Rectal smooth muscle tissue (tissue), 1 donor: Measurements from ENCODE around the gene DNMT1.

Source experiments
- H3K27ac ChIP-seq: one replicate; pipeline ENCODE4 v1.7.0; 2013; ENCODE audit warnings: low read depth, low read length, inconsistent platforms
- H3K27me3 ChIP-seq: one replicate; pipeline ENCODE4 v1.7.0; 2013; ENCODE audit warnings: low read length; ENCODE audit not compliant: control insufficient read depth, insufficient read depth
- H3K36me3 ChIP-seq: one replicate; pipeline ENCODE4 v1.7.0; 2013; ENCODE audit warnings: low read length; ENCODE audit not compliant: control insufficient read depth, insufficient read depth
- H3K4me1 ChIP-seq: one replicate; pipeline ENCODE4 v1.7.0; 2013; ENCODE audit warnings: low read length; ENCODE audit not compliant: control insufficient read depth, insufficient read depth
- H3K4me3 ChIP-seq: one replicate; pipeline ENCODE4 v1.7.0; 2013; ENCODE audit warnings: low read length
- H3K9ac ChIP-seq: one replicate; pipeline ENCODE4 v1.7.0; 2013; ENCODE audit warnings: low read length

The DNMT1 gene

GRCh38 chr19:10132905-10133304, 61.8 kb downstream of the DNMT1 start:
- H3K36me3 ChIP-seq = peaks cover 18% of the 10 kb centered on the region

GRCh38 chr19:10126213-10126639, 68.5 kb downstream of the DNMT1 start:
- Histone ChIP-seq H3K4me3 (no peak overlapping the region), H3K27ac (no peak overlapping the region), H3K4me1 (no peaks in the 10 kb centered on the region), H3K36me3 (no peaks in the 10 kb centered on the region), H3K9ac (no peak overlapping the region), H3K27me3 (no peaks in the 10 kb centered on the region)

More at GRCh38 chr19:10132905-10133304, 61.8 kb downstream of the DNMT1 start:
- Histone ChIP-seq H3K27me3 (no peaks in the 10 kb centered on the region), H3K9ac (no peak overlapping the region), H3K4me1 (no peaks in the 10 kb centered on the region), H3K4me3 (no peak overlapping the region), H3K27ac (no peak overlapping the region)

- Histone ChIP-seq H3K36me3 (no peaks in the 10 kb centered on the region), H3K9ac (no peak overlapping the region), H3K27me3 (no peaks in the 10 kb centered on the region), H3K4me3 (no peak overlapping the region), H3K27ac (no peak overlapping the region), H3K4me1 (no peaks in the 10 kb centered on the region)
Measured at GRCh38 chr19:10124429-10124828, 70.3 kb downstream of the DNMT1 start.

- Histone ChIP-seq H3K36me3 (peaks cover 7% of the 10 kb centered on the region), H3K9ac (no peak overlapping the region), H3K27me3 (no peaks in the 10 kb centered on the region), H3K4me1 (peaks cover 5% of the 10 kb centered on the region), H3K4me3 (no peak overlapping the region), H3K27ac (no peak overlapping the region)
Measured at GRCh38 chr19:10122045-10122444, 72.7 kb downstream of the DNMT1 start.

GRCh38 chr19:10120538-10121189, 74.1 kb downstream of the DNMT1 start:
- H3K4me3 ChIP-seq = no peak overlapping the region
- H3K27ac ChIP-seq = no peak overlapping the region
- peaks cover 5% of the 10 kb centered on the region for H3K4me1 ChIP-seq
- no peaks in the 10 kb centered on the region for H3K27me3 ChIP-seq
- no peak overlapping the region for H3K9ac ChIP-seq
- peaks cover 19% of the 10 kb centered on the region for H3K36me3 ChIP-seq

DNA sequence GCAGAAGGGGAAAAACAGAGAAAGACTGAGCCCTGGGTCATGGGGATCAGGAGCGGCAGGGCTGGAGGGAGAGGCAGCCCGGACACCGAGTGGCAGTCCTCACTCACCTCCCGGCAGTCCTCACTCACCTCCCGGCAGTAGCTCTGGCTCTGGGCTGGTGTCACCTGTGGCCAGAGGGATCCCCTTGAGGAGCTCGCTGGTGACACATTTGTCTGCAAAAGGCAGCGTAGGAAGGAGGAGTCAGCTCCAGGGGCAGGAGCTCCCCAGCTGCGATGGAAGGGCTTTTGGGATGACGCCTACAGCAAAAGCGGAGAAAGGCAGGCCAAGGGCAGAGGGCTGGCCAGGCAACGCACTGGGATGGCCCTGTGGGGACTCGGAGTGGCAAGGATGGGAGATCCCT, 75.8 kb downstream of the DNMT1 start:
- H3K27me3 ChIP-seq = no peaks in the 10 kb centered on the region
- H3K4me3 ChIP-seq = peak overlapping the region; percentile 73
- no peak overlapping the region for H3K27ac ChIP-seq
- peaks cover 5% of the 10 kb centered on the region for H3K4me1 ChIP-seq
- peaks cover 27% of the 10 kb centered on the region for H3K36me3 ChIP-seq
- H3K9ac ChIP-seq = peak overlapping the region; percentile 87

DNA sequence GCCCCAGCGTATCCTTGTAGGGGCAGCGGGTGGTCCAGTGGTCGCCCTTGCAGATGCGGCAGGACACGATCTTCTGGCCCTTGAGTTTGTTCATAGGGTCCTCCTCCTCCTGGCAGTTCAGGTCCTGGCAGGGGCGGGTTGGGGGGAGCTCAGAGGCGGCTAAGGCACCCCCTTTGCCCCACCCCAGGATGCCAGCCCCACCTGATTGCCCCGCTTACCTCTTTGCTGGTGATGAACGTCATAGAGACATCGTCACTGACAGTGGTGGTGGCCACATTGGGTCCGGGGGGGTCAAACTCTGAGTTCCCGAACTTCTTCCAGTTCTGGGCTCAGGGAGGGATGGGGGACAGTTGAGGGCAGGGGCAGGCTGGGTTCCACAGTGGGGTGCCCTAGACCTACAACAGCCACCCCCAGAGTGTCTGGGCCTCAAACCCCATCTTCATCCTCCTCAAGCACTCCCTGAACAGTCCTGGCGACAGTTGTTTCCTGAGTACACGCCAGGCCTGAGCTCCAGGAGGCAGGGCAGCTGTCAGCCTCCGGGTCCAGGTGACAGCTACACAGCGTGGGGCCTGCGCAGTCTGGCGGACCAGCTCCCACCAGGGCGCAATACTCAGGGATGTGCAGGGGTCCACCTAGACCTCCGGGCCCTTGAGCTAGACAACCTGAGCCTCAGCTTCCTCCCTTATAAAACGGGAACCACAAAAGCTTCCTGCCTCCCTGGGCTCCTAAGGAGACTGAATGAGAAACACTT, 77.7 kb downstream of the DNMT1 start:
- peaks cover 5% of the 10 kb centered on the region for H3K4me1 ChIP-seq

DNA sequence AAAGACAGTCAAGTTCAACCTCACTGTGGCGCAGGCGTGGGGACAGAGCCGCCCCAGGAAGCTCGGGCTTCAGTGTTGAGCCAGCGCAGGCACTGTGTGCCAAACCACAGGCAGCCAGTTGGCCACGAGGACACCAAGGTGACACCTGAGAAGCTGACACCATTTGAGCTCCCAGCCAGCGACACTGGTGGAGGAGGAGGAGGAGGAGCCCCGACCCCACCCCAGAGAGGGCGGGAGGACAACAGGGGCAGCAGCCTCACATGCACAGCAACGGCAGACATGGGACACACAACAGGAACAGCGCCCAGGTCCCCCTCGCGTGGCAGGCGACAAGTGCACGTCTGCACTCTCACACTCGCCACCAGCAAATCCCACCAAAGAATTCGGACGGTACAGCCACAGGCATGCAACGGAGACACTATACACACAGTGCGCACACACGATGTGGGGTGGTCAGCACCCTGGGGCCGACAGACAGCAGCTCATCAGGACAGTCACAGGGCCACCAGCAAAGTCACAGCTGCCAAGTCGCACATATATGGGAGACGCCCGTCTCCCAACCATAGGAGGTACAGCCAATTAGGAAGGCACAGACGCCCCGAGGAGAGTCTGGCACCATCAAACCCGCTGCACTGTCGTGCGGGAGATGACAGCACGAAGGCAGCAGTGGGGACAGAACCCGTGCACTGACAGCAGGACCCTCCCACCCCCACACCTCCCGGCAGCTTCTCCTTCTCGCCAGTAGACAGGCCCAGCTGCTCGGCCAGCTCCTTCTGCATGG, 78.5 kb downstream of the DNMT1 start:
- Histone ChIP-seq H3K36me3 (peaks cover 28% of the 10 kb centered on the region), H3K27me3 (no peaks in the 10 kb centered on the region), H3K4me3 (no peak overlapping the region), H3K9ac (no peak overlapping the region), H3K27ac (no peak overlapping the region), H3K4me1 (peaks cover 5% of the 10 kb centered on the region)

More for the DNA sequence above, 77.7 kb downstream of the DNMT1 start:
- Histone ChIP-seq H3K4me3 (no peak overlapping the region), H3K27ac (no peak overlapping the region), H3K36me3 (peaks cover 27% of the 10 kb centered on the region), H3K27me3 (no peaks in the 10 kb centered on the region), H3K9ac (no peak overlapping the region)

DNA sequence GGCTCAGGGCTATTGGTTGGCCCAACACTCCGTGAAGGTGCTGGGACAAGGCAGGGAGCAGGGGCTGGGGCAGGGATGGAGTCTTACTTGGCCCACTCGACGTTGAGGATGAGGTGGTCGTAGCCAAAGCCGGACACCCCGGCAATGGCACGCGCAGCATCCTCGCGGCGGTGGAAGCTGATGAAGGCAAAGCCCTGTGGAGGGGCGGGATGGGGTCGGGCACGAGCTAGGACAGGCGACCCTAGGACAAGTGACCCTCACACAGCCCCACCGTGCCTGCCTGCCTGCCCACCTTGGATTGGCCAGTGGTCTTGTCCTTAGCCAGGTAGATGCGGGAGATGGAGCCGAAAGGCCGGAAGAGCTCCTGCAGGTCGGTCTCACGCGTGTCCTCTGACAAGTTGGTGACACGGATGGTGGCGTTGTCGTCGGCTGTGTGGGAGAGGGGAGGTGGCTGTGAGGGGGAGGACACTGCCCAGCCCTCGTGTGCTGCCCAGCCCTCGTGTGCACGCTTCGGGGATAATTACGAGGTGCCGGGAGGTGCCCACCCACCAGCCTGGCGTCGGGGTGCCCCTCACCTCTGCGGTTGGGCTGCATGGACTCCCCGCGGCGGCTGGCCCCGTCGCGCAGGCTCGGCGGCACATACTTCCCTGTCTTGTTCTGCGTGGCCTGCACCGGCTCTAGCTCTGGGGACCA, 79.2 kb downstream of the DNMT1 start:
- Histone ChIP-seq H3K27ac (no peak overlapping the region), H3K4me1 (peaks cover 5% of the 10 kb centered on the region), H3K9ac (no peak overlapping the region), H3K27me3 (no peaks in the 10 kb centered on the region), H3K36me3 (peaks cover 33% of the 10 kb centered on the region), H3K4me3 (no peak overlapping the region)

DNA sequence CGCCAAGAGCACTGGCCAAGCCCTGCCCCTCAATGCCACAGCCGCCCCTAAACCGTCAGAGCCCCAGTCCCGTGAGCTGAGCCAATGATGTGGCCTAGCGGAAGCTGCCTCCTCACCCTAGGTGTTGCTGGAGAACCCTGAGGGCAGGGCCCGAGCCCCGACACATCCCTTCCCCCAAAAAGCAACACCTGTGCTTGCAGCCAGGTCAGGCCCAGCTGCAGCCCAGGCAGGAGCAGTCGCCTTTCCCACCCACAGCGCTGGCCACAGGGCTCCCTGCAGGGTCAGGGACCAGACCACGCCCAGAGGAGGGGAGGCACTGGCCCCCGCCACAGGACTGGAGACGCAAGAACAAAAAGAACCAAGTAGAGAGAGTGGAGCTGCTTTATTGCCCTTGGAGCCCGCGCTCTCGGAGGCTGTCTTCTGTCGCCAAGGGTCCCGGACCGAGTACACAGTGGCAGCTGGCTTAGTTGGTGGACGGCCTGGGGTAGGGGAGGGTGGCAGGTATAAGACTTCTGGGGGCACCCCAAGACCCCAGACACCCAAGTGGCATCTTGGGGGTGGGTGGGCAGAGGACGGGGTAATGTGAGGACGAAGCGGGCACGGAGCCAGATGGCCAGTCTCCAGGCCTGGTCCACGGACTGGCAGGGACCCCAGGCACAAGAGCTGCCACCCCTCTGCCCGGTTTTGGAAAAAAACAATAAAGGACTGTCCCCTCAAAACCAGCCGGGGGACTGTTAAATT, 79.9 kb downstream of the DNMT1 start:
- Histone ChIP-seq H3K27ac (no peak overlapping the region), H3K36me3 (peaks cover 40% of the 10 kb centered on the region), H3K9ac (no peak overlapping the region), H3K27me3 (no peaks in the 10 kb centered on the region), H3K4me3 (no peak overlapping the region), H3K4me1 (peaks cover 5% of the 10 kb centered on the region)

DNA sequence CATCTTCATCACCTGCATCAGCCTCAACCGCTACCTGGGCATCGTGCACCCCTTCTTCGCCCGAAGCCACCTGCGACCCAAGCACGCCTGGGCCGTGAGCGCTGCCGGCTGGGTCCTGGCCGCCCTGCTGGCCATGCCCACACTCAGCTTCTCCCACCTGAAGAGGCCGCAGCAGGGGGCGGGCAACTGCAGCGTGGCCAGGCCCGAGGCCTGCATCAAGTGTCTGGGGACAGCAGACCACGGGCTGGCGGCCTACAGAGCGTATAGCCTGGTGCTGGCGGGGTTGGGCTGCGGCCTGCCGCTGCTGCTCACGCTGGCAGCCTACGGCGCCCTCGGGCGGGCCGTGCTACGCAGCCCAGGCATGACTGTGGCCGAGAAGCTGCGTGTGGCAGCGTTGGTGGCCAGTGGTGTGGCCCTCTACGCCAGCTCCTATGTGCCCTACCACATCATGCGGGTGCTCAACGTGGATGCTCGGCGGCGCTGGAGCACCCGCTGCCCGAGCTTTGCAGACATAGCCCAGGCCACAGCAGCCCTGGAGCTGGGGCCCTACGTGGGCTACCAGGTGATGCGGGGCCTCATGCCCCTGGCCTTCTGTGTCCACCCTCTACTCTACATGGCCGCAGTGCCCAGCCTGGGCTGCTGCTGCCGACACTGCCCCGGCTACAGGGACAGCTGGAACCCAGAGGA, 80.6 kb downstream of the DNMT1 start:
- Histone ChIP-seq H3K36me3 (peaks cover 47% of the 10 kb centered on the region), H3K4me1 (peaks cover 4% of the 10 kb centered on the region), H3K9ac (no peak overlapping the region), H3K27ac (no peak overlapping the region), H3K4me3 (no peak overlapping the region), H3K27me3 (no peaks in the 10 kb centered on the region)
